LNCaP clone FGC (cell line): ENCODE measurements around the gene SLC9A5.

Experiments used
- DNase-seq: peaks from one replicate; pipeline ENCODE4 v3.0.0-alpha.2; 2011; ENCODE audit warnings: low read depth
- H3K4me3 ChIP-seq: 2 replicates; pipeline ENCODE4 v1.5.1; 2011; ENCODE audit warnings: mild to moderate bottlenecking, low read depth, low read length, control low read depth
- CTCF ChIP-seq: IDR thresholded peaks from 2 replicates; pipeline ENCODE4 v1.5.1; 2012; ENCODE audit warnings: mild to moderate bottlenecking; ENCODE audit not compliant: control insufficient read depth, insufficient read depth; ENCODE audit errors: extremely low read depth

The SLC9A5 gene

GRCh38 chr16:67208154-67208896 lies 40.5 kb upstream of the SLC9A5 start:
- H3K4me3 ChIP-seq, result no peak overlapping the region
- no peak for TF ChIP-seq CTCF
- no peak for DNase-seq

- H3K4me3 ChIP-seq, result no peak overlapping the region
- DNase-seq, result no peak
- no peak for TF ChIP-seq CTCF
These were observed 39.2 kb upstream of the SLC9A5 start for GRCh38 chr16:67209565-67209964.

- no peak overlapping the region for H3K4me3 ChIP-seq
- TF ChIP-seq CTCF, result no peak
- DNase-seq, result no peak
These were observed 38.5 kb upstream of the SLC9A5 start for GRCh38 chr16:67210069-67210937.

- TF ChIP-seq CTCF, result no peak
- H3K4me3 ChIP-seq, result no peak overlapping the region
- DNase-seq, result no peak
These were observed 37.1 kb upstream of the SLC9A5 start for GRCh38 chr16:67211674-67212073.

- no peak overlapping the region for H3K4me3 ChIP-seq
- TF ChIP-seq CTCF, result no peak
- no peak for DNase-seq
These were observed 36.0 kb upstream of the SLC9A5 start for GRCh38 chr16:67212766-67213165.

- no peak overlapping the region for H3K4me3 ChIP-seq
- DNase-seq, result no peak
- TF ChIP-seq CTCF, result no peak
These were observed 35.4 kb upstream of the SLC9A5 start for GRCh38 chr16:67213197-67214019.
